ENCODE measurements around the gene TAS1R1. TPM values are rescaled to one million over a fixed set of nuclear protein-coding genes. Genes with fewer than 3 reads are reported as not detected.

The TAS1R1 gene
- total and polyA plus RNA-seq, 9 of the 15 experiments (the other 6 are each of a cell fraction or from before 2014, with no cell fraction given): 0.06 TPM; not detected in 8

GRCh38 chr1:6517435-6517851, 37.7 kb upstream of the TAS1R1 start (continued):
- TF ChIP-seq ZNF655 (CRISPR knock-in tag; IDR thresholded peaks at IDR 0.05) (no peak), STAT5B (CRISPR knock-in tag; IDR thresholded peaks at IDR 0.05) (no peak), FOXM1 (IDR thresholded peaks at IDR 0.05; ENCODE audit: low read depth) (peak; percentile 53; the same call in 1 of the 2 replicates), FOXM1 (CRISPR knock-in tag; IDR thresholded peaks at IDR 0.05; ENCODE audit: low read depth) (no peak), SMAD4 (CRISPR knock-in tag; conservative IDR thresholded peaks at IDR 0.05) (peak; percentile 48; the same call in 1 of the 2 replicates), SMAD2 (IDR thresholded peaks at IDR 0.05; ENCODE audit: low read depth, low read length) (no peak), DACH1 (IDR thresholded peaks at IDR 0.05; ENCODE audit: partially characterized antibody) (no peak), ARID2 (IDR thresholded peaks at IDR 0.05) (no peak), JUN (IDR thresholded peaks at IDR 0.05; ENCODE audit: borderline replicate concordance, low read depth, low read length) (0 out of 2 replicates have a peak, but pooled peaks have one; percentile 15), JUN (CRISPR knock-in tag; IDR thresholded peaks at IDR 0.05; ENCODE audit: borderline replicate concordance) (no peak), ZNF445 (CRISPR knock-in tag; IDR thresholded peaks at IDR 0.05; ENCODE audit: low read depth) (no peak), TEAD4 (IDR thresholded peaks at IDR 0.05; ENCODE audit: low read length) (peak; percentile 90), TEAD4 (CRISPR knock-in tag; IDR thresholded peaks at IDR 0.05; ENCODE audit: borderline replicate concordance) (no peak), PTTG1 (tag; IDR thresholded peaks at IDR 0.05; ENCODE audit: low read depth) (no peak), ZNF282 (CRISPR knock-in tag; IDR thresholded peaks at IDR 0.05) (no peak), ZBTB11 (CRISPR knock-in tag; IDR thresholded peaks at IDR 0.05) (no peak), BCLAF1 (IDR thresholded peaks at IDR 0.05; ENCODE audit: borderline replicate concordance in 1 of 2, control insufficient read depth in 1 of 2, low read depth in 2 of 2, low read length in 1 of 2) (no peak), NFIC (IDR thresholded peaks at IDR 0.05) (peak; percentile 76), POU5F1 (IDR thresholded peaks at IDR 0.05; ENCODE audit: borderline replicate concordance, low read depth, low read length, partially characterized antibody) (no peak), MTA3 (IDR thresholded peaks at IDR 0.05; ENCODE audit: borderline replicate concordance) (0 out of 2 replicates have a peak, but pooled peaks have one; percentile 22), TOE1 (IDR thresholded peaks at IDR 0.05; ENCODE audit: borderline replicate concordance) (no peak), TOE1 (CRISPR knock-in tag; IDR thresholded peaks at IDR 0.05; ENCODE audit: borderline replicate concordance, low read depth) (no peak)
